Cardiac muscle cell (in vitro differentiated cells and primary cell): ENCODE data around the gene MYCBP2. TPM values are rescaled to one million over a fixed set of nuclear protein-coding genes. Genes with fewer than 3 reads are reported as not detected.

Source experiments
- DNase-seq, 2 donors: peaks; one replicate each; pipeline versions ENCODE4 v3.0.0 to v3.0.0-alpha.2; 2010 to 2017; ENCODE audit warnings: low read depth in 1 of 2, low spot score in 1 of 2
- H3K27ac ChIP-seq: fragments of 200-600 bp; sonication (generic); 2 replicates; pipeline ENCODE4 v1.5.1; 2016
- H3K27me3 ChIP-seq: fragments of 200-600 bp; sonication (generic); 2 replicates; pipeline ENCODE4 v1.6.0; 2016; ENCODE audit warnings: control low read depth
- H3K36me3 ChIP-seq: fragments of 200-600 bp; sonication (generic); 2 replicates; pipeline ENCODE4 v1.5.1; 2016; ENCODE audit warnings: control low read depth
- H3K4me1 ChIP-seq: fragments of 200-600 bp; sonication (generic); 2 replicates; pipeline ENCODE4 v1.8.1; 2017; ENCODE audit warnings: low read depth, mild to moderate bottlenecking, mixed run types
- H3K4me3 ChIP-seq: fragments of 200-600 bp; sonication (generic); 2 replicates; pipeline ENCODE4 v1.5.1; 2016; ENCODE audit warnings: mild to moderate bottlenecking
- H3K9me3 ChIP-seq: fragments of 200-600 bp; sonication (generic); 2 replicates; pipeline ENCODE4 v1.5.1; 2017; ENCODE audit warnings: low read depth, mild to moderate bottlenecking, control low read depth
- CTCF ChIP-seq: IDR thresholded peaks from 2 replicates; pipeline ENCODE4 v1.5.1; 2012; ENCODE audit warnings: low read depth, mild to moderate bottlenecking, low read length
- polyA plus RNA-seq: library from polyadenylated mRNA; unstranded; fragments of >200 nt; fragmentation: Nextera tagmentation; extraction: Ambion mirVana; gene quantifications from 2 replicates; pipeline ENCODE4 v1.2.1, GENCODE V29; 2016
- total RNA-seq: library from RNA; depleted of rRNA; stranded (reverse); fragments of >200 nt; gene quantifications from 2 replicates; pipeline ENCODE4 v1.2.3, GENCODE V29; 2016

MYCBP2 gene
- total and polyA plus RNA-seq, 2 experiments from 2014 or later, result 19.8 to 51.1 TPM

- Histone ChIP-seq H3K4me1 (no peaks in the 10 kb centered on the region), H3K27me3 (no peaks in the 10 kb centered on the region), H3K9me3 (no peaks in the 10 kb centered on the region), H3K27ac (no peak overlapping the region), H3K36me3 (no peaks in the 10 kb centered on the region), H3K4me3 (no peak overlapping the region)
- no peak for DNase-seq
- TF ChIP-seq CTCF, result no peak
Observed at GRCh38 chr13:77373502-77373901, 46.6 kb upstream of the MYCBP2 start.

DNA sequence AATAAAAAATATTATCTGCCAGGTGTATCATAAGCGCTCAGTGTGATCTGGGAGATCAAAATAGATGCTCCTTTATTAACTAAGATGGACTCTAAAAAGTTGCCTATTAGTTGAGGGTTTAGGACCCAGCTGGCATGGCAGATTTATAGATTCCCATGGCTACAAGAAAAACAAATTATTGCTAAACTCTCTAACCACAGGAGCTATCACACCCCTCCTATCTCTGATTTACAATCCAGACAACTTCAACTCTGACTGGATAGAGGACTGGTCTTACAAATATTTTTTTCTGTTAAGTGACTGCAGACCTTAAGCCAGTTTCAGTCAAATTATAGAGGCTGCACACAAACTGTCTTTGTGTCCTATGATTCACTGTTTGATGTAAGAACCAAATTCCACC, 45.4 kb upstream of the MYCBP2 start:
- Histone ChIP-seq H3K36me3 (no peaks in the 10 kb centered on the region), H3K4me1 (no peaks in the 10 kb centered on the region), H3K27me3 (no peaks in the 10 kb centered on the region), H3K27ac (no peak overlapping the region), H3K4me3 (no peak overlapping the region), H3K9me3 (no peaks in the 10 kb centered on the region)
- TF ChIP-seq CTCF, result no peak
- DNase-seq, result no peak

- Histone ChIP-seq H3K4me3 (no peak overlapping the region), H3K4me1 (no peaks in the 10 kb centered on the region), H3K27me3 (no peaks in the 10 kb centered on the region), H3K36me3 (no peaks in the 10 kb centered on the region), H3K27ac (no peak overlapping the region), H3K9me3 (no peaks in the 10 kb centered on the region)
- no peak for TF ChIP-seq CTCF
- no peak for DNase-seq
Observed at GRCh38 chr13:77370888-77371287, 44.0 kb upstream of the MYCBP2 start.

DNA sequence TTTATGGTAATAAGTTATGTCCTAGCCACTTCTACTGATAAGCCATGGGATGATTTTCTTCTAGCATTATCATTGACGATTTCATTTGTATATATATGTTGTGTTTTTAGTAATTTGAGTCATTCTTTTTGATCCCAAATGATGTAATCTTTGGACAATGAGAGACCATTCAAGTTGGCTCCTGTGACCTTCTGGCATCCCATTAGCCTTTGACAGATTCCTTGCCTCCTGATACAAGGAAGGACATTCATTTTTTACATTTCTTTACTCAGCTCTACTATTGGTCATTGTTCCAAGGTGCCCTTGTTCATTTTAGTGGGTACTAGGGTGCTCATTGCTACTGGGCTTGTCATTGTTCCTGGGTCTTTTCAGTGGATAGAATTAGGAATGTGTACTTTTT, 35.3 kb upstream of the MYCBP2 start:
- no peaks in the 10 kb centered on the region for H3K9me3 ChIP-seq
- H3K27me3 ChIP-seq, result no peaks in the 10 kb centered on the region
- no peak for DNase-seq
- H3K4me1 ChIP-seq, result no peaks in the 10 kb centered on the region
- no peaks in the 10 kb centered on the region for H3K36me3 ChIP-seq
- TF ChIP-seq CTCF, result no peak
- H3K4me3 ChIP-seq, result no peak overlapping the region
- no peak overlapping the region for H3K27ac ChIP-seq

DNA sequence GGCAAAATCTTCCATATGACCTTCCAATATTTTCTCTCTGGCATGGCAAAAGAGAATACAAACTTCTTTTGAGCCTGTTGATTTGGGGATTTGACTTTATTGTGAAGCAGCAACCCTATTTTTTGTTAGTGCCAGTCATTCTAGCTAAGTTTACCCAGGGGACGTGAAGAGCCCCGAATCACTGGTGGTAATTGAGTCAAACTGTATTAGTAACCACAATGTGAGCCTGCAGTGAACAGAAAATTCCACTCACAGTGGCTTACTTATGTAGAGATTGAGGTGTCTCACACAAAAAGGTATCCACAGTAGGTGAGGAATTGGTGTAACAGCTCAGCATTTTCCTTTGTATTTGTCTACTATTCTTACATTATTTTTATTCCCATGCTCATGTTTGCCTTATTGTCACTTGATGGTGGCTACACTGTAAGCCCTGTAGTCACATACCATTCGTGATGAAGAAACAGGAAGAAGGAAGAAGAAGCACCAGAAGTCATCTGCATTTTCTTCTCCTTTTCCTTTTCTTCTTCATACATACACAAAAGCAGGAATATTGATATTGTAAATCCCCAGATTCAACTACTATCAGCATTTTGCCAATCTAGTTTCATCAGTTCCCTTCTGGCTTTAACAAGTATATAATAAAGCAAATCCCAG, 33.3 kb upstream of the MYCBP2 start:
- no peaks in the 10 kb centered on the region for H3K27me3 ChIP-seq
- DNase-seq, result no peak
- no peak overlapping the region for H3K27ac ChIP-seq
- H3K9me3 ChIP-seq, result no peaks in the 10 kb centered on the region
- H3K36me3 ChIP-seq, result no peaks in the 10 kb centered on the region
- no peak overlapping the region for H3K4me3 ChIP-seq
- H3K4me1 ChIP-seq, result no peaks in the 10 kb centered on the region
- TF ChIP-seq CTCF, result no peak
